RPMI7951 (cell line): ENCODE data around the gene EVI5. TPM values are rescaled to one million over a fixed set of nuclear protein-coding genes. Genes with fewer than 3 reads are reported as not detected.
"Not testable (repeated sequence)": the region's sequence is repeated elsewhere in the genome, so short reads cannot be mapped to it uniquely, and the experiment has no call there.

Source experiments
- DNase-seq: peaks from one replicate; pipeline ENCODE4 v3.0.0-alpha.2; 2012; ENCODE audit warnings: low read depth
- total RNA-seq: library from RNA; depleted of rRNA; stranded (reverse); fragments of >200 nt; shearing (Covaris generic); gene quantifications from 2 replicates; pipeline ENCODE4 v1.2.3, GENCODE V29; 2014

EVI5 gene
- total RNA-seq, 1 experiment from 2014 or later = 11.8 TPM

- peak; percentile 47 for DNase-seq
These were observed 207.5 kb downstream of the EVI5 start for GRCh38 chr1:92577261-92577895.

- no peak for DNase-seq
These were observed 209.8 kb downstream of the EVI5 start for GRCh38 chr1:92575123-92575522.

DNA sequence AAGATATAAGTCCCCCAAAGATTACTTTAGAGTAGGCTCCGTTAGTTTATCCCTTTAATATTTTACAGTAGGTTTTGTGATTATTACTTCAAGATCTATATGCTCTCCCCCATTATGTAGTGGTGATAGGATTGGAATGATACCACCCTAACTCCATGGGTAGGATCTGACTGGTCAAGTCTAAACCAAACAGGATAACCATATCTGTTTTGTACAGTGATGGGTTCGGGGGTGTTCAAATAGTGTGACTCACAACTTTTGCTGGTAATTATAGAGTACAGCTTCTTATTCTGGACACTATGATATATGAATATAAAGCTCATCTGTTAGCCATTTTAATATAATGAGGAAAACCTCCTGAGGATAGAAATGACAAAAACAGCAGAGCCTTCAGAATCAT lies 212.4 kb downstream of the EVI5 start:
- DNase-seq = no peak

- no peak for DNase-seq
These were observed 213.3 kb downstream of the EVI5 start for GRCh38 chr1:92571578-92571977.

- DNase-seq = no peak
These were observed 217.6 kb downstream of the EVI5 start for GRCh38 chr1:92567211-92567868.

- DNase-seq = no peak
These were observed 221.3 kb downstream of the EVI5 start for GRCh38 chr1:92563457-92564216.

- DNase-seq = no peak
These were observed 228.6 kb downstream of the EVI5 start for GRCh38 chr1:92556350-92556749.

GRCh38 chr1:92554216-92554615 lies 230.7 kb downstream of the EVI5 start:
- no peak for DNase-seq

DNA sequence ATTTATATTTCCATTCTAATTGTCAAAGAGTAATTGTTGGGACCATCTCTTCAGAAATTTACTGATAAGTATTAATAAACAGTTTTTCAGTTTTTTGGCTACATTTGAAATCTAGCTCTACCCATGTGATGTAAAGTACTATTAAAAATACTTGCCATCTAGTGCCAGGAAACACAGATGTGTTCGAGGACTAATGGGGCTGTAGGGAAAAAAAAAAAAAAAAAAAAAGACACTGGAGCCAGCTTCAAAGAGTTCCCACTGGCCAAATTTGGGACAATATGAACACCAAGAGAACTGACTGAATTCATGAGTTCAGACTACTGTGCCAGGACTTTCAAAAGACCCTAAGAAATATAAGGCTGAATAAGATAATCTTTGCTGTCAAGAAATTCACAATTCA lies 233.0 kb downstream of the EVI5 start:
- no peak for DNase-seq

- no peak for DNase-seq
These were observed 240.1 kb downstream of the EVI5 start for GRCh38 chr1:92544756-92545165.

- no peak for DNase-seq
These were observed 241.5 kb downstream of the EVI5 start for GRCh38 chr1:92543131-92544055.

GRCh38 chr1:92538413-92539061 lies 246.4 kb downstream of the EVI5 start:
- DNase-seq = peak; percentile 39

DNA sequence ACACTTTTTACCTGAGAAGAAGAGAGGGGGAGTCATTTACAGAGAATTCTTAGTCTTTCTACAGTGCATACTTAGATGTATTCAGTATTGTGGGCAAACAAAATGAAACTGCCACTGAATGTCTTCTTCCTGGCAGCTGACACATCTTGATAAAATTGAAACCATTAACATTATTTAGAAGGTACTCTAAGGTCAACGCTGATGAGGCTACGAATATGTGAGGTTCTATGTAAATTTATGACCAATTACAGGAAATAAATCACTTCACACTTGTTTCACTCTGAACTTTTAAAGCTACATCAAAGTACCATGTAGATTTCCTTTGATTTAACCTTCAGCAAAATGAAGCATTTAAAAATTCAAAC lies 246.9 kb downstream of the EVI5 start:
- peak; percentile 24 for DNase-seq

- DNase-seq = peak; percentile 27
These were observed 247.7 kb downstream of the EVI5 start for GRCh38 chr1:92536980-92537884.

- no peak for DNase-seq
These were observed 248.5 kb downstream of the EVI5 start for GRCh38 chr1:92536211-92536979.

GRCh38 chr1:92532371-92532770 lies 252.5 kb downstream of the EVI5 start:
- DNase-seq = not testable (repeated sequence)

- DNase-seq = not testable (repeated sequence)
These were observed 253.0 kb downstream of the EVI5 start for GRCh38 chr1:92531939-92532338.

- DNase-seq = no peak
These were observed 257.2 kb downstream of the EVI5 start for GRCh38 chr1:92527670-92528069.

DNA sequence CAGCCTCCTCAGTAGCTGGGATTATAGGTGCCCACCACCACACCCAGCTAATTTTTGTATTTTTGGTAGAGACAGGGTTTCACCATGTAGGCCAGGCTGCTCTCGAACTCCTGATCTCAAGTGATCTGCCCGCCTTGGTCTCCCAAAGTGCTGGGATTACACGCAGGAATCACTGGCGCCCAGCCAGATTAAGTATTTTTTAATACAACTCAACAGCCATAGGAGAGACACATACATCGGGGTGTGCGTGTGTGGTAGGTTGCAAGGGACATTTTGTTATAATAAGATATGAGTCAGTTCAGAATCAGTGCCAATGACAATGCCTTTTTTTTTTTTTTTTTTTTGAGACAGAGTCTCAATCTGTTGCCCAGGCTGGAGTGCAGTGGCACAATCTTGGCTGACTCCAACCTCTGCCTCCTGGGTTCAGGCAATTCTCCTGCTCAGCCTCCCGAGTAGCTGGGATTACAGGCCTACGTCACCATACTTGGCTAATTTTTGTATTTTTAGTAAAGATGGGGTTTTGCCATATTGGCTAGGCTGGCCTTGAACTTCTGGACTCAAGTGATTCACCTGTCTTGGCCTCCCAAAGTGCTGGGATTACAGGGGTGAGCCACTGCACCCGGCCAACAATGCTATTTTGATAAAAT lies 259.8 kb downstream of the EVI5 start:
- not testable (repeated sequence) for DNase-seq
